HEK293 (cell line): ENCODE results near the gene SERINC4.

Experiments
- KLF7 ChIP-seq: fragments of 450-650 bp; formaldehyde crosslinking; IDR thresholded peaks from 2 replicates; pipeline ENCODE4 v1.5.1; 2016; ENCODE audit warnings: missing biosample characterization, missing genetic modification characterization, borderline replicate concordance
- PRDM6 ChIP-seq: fragments of 450-650 bp; formaldehyde crosslinking; IDR thresholded peaks from 2 replicates; pipeline ENCODE4 v1.5.1; 2017; ENCODE audit warnings: missing biosample characterization, missing genetic modification characterization
- SP7 ChIP-seq: fragments of 450-650 bp; formaldehyde crosslinking; IDR thresholded peaks from 2 replicates; pipeline ENCODE4 v1.5.1; 2016; ENCODE audit warnings: missing biosample characterization, missing genetic modification characterization
- YY1 ChIP-seq: fragments of 450-650 bp; formaldehyde crosslinking; IDR thresholded peaks from 2 replicates; pipeline ENCODE4 v1.5.1; 2018; ENCODE audit warnings: missing biosample characterization, missing genetic modification characterization
- ZBTB7A ChIP-seq: fragments of 450-650 bp; formaldehyde crosslinking; IDR thresholded peaks from 2 replicates; pipeline ENCODE4 v1.5.1; 2016; ENCODE audit warnings: low read depth, missing biosample characterization, missing genetic modification characterization
- ZNF140 ChIP-seq: fragments of 450-650 bp; formaldehyde crosslinking; IDR thresholded peaks from 2 replicates; pipeline ENCODE4 v1.5.1; 2016; ENCODE audit warnings: missing biosample characterization, missing genetic modification characterization
- ZNF157 ChIP-seq: fragments of 450-650 bp; formaldehyde crosslinking; IDR thresholded peaks from 2 replicates; pipeline ENCODE4 v1.5.1; 2016; ENCODE audit warnings: missing biosample characterization, missing genetic modification characterization
- ZNF16 ChIP-seq: fragments of 450-650 bp; formaldehyde crosslinking; IDR thresholded peaks from 2 replicates; pipeline ENCODE4 v1.5.1; 2016; ENCODE audit warnings: low read depth, missing biosample characterization, missing genetic modification characterization
- ZNF174 ChIP-seq: fragments of 450-650 bp; formaldehyde crosslinking; IDR thresholded peaks from 2 replicates; pipeline ENCODE4 v1.5.0; 2017; ENCODE audit warnings: missing biosample characterization, mild to moderate bottlenecking, missing genetic modification characterization
- ZNF24 ChIP-seq: fragments of 450-650 bp; formaldehyde crosslinking; IDR thresholded peaks from 2 replicates; pipeline ENCODE4 v1.5.1; 2016; ENCODE audit warnings: missing biosample characterization, missing genetic modification characterization
- ZNF248 ChIP-seq: fragments of 450-650 bp; formaldehyde crosslinking; IDR thresholded peaks from 2 replicates; pipeline ENCODE4 v1.5.1; 2017; ENCODE audit warnings: missing biosample characterization, missing genetic modification characterization
- ZNF324 ChIP-seq: fragments of 450-650 bp; formaldehyde crosslinking; IDR thresholded peaks from 2 replicates; pipeline ENCODE4 v1.5.1; 2016; ENCODE audit warnings: missing biosample characterization, missing genetic modification characterization
- ZNF398 ChIP-seq: fragments of 450-650 bp; formaldehyde crosslinking; IDR thresholded peaks from 2 replicates; pipeline ENCODE4 v1.5.1; 2017; ENCODE audit warnings: missing biosample characterization, missing genetic modification characterization
- ZNF600 ChIP-seq: fragments of 450-650 bp; formaldehyde crosslinking; IDR thresholded peaks from 2 replicates; pipeline ENCODE4 v1.5.1; 2016; ENCODE audit warnings: missing biosample characterization, missing genetic modification characterization
- ZNF624 ChIP-seq: fragments of 450-650 bp; formaldehyde crosslinking; IDR thresholded peaks from 2 replicates; pipeline ENCODE4 v1.5.1; 2017; ENCODE audit warnings: missing biosample characterization, missing genetic modification characterization
- ZNF660 ChIP-seq: fragments of 450-650 bp; IDR thresholded peaks from 2 replicates; pipeline ENCODE4 v1.5.1; 2018; ENCODE audit warnings: missing biosample characterization, mild to moderate bottlenecking, missing genetic modification characterization
- ZNF830 ChIP-seq: fragments of 450-650 bp; IDR thresholded peaks from 2 replicates; pipeline ENCODE4 v1.5.0; 2018; ENCODE audit warnings: missing biosample characterization, missing genetic modification characterization, low read depth, mild to moderate bottlenecking, moderate library complexity
- TF ChIP-seq, protein P1 (sequence below): fragments of 450-650 bp; formaldehyde crosslinking; optimal IDR thresholded peaks from 2 replicates; pipeline ENCODE3; 2016; ENCODE audit warnings: missing biosample characterization, mild to moderate bottlenecking, missing genetic modification characterization
- TF ChIP-seq, protein P2 (sequence below): fragments of 450-650 bp; formaldehyde crosslinking; IDR thresholded peaks from 2 replicates; pipeline ENCODE4 v1.5.1; 2016; ENCODE audit warnings: missing biosample characterization, missing genetic modification characterization
- TF ChIP-seq, protein P3 (sequence below): fragments of 450-650 bp; formaldehyde crosslinking; IDR thresholded peaks from 2 replicates; pipeline ENCODE4 v1.5.1; 2017; ENCODE audit warnings: missing biosample characterization, mild to moderate bottlenecking, missing genetic modification characterization, moderate library complexity
- TF ChIP-seq, protein P4 (sequence below): fragments of 450-650 bp; formaldehyde crosslinking; IDR thresholded peaks from 2 replicates; pipeline ENCODE4 v1.5.1; 2016; ENCODE audit warnings: missing biosample characterization, missing genetic modification characterization
- TF ChIP-seq, protein P5 (sequence below): fragments of 450-650 bp; formaldehyde crosslinking; IDR thresholded peaks from 2 replicates; pipeline ENCODE4 v1.5.1; 2016; ENCODE audit warnings: missing biosample characterization, missing genetic modification characterization
- TF ChIP-seq, protein P6 (sequence below): fragments of 450-650 bp; formaldehyde crosslinking; IDR thresholded peaks from 2 replicates; pipeline ENCODE4 v1.5.1; 2016; ENCODE audit warnings: missing biosample characterization, missing genetic modification characterization
- TF ChIP-seq, protein P7 (sequence below): sonication (generic); formaldehyde crosslinking; IDR thresholded peaks from 2 replicates; pipeline ENCODE4 v1.8.1; 2022; ENCODE audit warnings: mild to moderate bottlenecking, moderate library complexity, missing genetic modification reagents

Gene SERINC4

DNA sequence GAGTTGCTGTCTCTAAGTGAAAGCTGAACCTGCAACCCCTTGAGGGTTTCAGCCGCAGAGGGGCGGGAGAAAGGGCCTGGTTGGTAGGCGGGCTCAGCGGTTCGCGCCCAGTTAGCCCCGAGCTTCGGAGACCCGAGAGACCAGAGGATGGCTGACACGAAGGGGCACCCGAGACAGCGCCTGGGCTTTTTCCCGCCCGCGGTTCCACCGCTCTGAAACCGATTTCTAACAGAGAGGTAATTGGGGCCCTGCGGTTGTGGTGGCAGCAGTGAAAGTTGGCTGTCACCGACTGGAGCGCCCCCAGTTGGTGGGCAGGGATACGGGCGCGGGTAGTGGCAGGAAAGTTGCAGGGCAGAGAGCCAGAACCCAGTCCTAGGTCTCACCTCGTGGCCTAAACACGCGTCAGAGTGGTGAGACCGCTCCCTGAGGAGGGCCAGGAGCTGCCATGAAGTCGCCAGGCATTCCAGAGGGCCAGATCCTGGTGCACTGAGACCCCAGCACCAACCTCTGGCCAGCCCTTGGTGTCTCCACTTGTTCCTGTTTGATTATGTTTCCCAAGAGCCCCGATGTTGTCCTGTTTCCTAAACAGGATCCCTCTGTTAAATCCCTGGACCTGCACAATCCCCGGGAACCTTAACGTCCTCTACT is 22.6 kb downstream of the SERINC4 start (continued):
- TF ChIP-seq, protein P1, sequence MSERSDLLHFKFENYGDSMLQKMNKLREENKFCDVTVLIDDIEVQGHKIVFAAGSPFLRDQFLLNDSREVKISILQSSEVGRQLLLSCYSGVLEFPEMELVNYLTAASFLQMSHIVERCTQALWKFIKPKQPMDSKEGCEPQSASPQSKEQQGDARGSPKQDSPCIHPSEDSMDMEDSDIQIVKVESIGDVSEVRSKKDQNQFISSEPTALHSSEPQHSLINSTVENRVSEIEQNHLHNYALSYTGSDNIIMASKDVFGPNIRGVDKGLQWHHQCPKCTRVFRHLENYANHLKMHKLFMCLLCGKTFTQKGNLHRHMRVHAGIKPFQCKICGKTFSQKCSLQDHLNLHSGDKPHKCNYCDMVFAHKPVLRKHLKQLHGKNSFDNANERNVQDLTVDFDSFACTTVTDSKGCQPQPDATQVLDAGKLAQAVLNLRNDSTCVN: peak; percentile 37
- TF ChIP-seq, protein P2, sequence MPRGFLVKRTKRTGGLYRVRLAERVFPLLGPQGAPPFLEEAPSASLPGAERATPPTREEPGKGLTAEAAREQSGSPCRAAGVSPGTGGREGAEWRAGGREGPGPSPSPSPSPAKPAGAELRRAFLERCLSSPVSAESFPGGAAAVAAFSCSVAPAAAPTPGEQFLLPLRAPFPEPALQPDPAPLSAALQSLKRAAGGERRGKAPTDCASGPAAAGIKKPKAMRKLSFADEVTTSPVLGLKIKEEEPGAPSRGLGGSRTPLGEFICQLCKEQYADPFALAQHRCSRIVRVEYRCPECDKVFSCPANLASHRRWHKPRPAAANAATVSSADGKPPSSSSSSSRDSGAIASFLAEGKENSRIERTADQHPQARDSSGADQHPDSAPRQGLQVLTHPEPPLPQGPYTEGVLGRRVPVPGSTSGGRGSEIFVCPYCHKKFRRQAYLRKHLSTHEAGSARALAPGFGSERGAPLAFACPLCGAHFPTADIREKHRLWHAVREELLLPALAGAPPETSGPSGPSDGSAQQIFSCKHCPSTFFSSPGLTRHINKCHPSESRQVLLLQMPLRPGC (tag by site-specific recombination): 0 out of 2 replicates have a peak, but pooled peaks have one; percentile 17
- TF ChIP-seq, protein P3, sequence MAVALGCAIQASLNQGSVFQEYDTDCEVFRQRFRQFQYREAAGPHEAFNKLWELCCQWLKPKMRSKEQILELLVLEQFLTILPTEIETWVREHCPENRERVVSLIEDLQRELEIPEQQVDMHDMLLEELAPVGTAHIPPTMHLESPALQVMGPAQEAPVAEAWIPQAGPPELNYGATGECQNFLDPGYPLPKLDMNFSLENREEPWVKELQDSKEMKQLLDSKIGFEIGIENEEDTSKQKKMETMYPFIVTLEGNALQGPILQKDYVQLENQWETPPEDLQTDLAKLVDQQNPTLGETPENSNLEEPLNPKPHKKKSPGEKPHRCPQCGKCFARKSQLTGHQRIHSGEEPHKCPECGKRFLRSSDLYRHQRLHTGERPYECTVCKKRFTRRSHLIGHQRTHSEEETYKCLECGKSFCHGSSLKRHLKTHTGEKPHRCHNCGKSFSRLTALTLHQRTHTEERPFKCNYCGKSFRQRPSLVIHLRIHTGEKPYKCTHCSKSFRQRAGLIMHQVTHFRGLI (tag by site-specific recombination): 0 out of 2 replicates have a peak, but pooled peaks have one; percentile 7
- TF ChIP-seq, protein P4, sequence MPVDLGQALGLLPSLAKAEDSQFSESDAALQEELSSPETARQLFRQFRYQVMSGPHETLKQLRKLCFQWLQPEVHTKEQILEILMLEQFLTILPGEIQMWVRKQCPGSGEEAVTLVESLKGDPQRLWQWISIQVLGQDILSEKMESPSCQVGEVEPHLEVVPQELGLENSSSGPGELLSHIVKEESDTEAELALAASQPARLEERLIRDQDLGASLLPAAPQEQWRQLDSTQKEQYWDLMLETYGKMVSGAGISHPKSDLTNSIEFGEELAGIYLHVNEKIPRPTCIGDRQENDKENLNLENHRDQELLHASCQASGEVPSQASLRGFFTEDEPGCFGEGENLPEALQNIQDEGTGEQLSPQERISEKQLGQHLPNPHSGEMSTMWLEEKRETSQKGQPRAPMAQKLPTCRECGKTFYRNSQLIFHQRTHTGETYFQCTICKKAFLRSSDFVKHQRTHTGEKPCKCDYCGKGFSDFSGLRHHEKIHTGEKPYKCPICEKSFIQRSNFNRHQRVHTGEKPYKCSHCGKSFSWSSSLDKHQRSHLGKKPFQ (tag by site-specific recombination): no peak
- TF ChIP-seq ZNF248 (tag by site-specific recombination) (no peak), ZNF16 (tag by site-specific recombination) (no peak), ZNF660 (tag by site-specific recombination) (peak; percentile 46; the same call in 1 of the 2 replicates), SP7 (peak; percentile 69; the same call in 1 of the 2 replicates), ZNF157 (tag by site-specific recombination) (no peak), ZNF324 (tag by site-specific recombination) (0 out of 2 replicates have a peak, but pooled peaks have one; percentile 33), ZBTB7A (tag by site-specific recombination) (no peak), ZNF624 (tag by site-specific recombination) (no peak), ZNF600 (peak; percentile 82), ZNF398 (tag by site-specific recombination) (no peak), KLF7 (tag by site-specific recombination) (0 out of 2 replicates have a peak, but pooled peaks have one; percentile 20), ZNF24 (tag by site-specific recombination) (0 out of 2 replicates have a peak, but pooled peaks have one; percentile 39), ZNF140 (no peak), ZNF174 (tag by site-specific recombination) (no peak), ZNF830 (tag by site-specific recombination) (no peak), PRDM6 (no peak), YY1 (tag by site-specific recombination) (peak; percentile 36; the same call in 1 of the 2 replicates)
- TF ChIP-seq, protein P5, sequence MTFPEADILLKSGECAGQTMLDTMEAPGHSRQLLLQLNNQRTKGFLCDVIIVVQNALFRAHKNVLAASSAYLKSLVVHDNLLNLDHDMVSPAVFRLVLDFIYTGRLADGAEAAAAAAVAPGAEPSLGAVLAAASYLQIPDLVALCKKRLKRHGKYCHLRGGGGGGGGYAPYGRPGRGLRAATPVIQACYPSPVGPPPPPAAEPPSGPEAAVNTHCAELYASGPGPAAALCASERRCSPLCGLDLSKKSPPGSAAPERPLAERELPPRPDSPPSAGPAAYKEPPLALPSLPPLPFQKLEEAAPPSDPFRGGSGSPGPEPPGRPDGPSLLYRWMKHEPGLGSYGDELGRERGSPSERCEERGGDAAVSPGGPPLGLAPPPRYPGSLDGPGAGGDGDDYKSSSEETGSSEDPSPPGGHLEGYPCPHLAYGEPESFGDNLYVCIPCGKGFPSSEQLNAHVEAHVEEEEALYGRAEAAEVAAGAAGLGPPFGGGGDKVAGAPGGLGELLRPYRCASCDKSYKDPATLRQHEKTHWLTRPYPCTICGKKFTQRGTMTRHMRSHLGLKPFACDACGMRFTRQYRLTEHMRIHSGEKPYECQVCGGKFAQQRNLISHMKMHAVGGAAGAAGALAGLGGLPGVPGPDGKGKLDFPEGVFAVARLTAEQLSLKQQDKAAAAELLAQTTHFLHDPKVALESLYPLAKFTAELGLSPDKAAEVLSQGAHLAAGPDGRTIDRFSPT (tag by site-specific recombination): peak; percentile 94
- TF ChIP-seq, protein P6, sequence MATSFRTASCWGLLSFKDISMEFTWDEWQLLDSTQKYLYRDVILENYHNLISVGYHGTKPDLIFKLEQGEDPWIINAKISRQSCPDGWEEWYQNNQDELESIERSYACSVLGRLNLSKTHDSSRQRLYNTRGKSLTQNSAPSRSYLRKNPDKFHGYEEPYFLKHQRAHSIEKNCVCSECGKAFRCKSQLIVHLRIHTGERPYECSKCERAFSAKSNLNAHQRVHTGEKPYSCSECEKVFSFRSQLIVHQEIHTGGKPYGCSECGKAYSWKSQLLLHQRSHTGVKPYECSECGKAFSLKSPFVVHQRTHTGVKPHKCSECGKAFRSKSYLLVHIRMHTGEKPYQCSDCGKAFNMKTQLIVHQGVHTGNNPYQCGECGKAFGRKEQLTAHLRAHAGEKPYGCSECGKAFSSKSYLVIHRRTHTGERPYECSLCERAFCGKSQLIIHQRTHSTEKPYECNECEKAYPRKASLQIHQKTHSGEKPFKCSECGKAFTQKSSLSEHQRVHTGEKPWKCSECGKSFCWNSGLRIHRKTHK (tag by site-specific recombination): no peak
- TF ChIP-seq, protein P7, sequence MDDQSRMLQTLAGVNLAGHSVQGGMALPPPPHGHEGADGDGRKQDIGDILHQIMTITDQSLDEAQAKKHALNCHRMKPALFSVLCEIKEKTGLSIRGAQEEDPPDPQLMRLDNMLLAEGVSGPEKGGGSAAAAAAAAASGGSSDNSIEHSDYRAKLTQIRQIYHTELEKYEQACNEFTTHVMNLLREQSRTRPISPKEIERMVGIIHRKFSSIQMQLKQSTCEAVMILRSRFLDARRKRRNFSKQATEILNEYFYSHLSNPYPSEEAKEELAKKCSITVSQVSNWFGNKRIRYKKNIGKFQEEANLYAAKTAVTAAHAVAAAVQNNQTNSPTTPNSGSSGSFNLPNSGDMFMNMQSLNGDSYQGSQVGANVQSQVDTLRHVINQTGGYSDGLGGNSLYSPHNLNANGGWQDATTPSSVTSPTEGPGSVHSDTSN (CRISPR knock-in tag): no peak
